T1000 (cell line): ENCODE data around the gene OAS2.
"Not testable (repeated sequence)": the region's sequence is repeated elsewhere in the genome, so short reads cannot be mapped to it uniquely, and the experiment has no call there.

Experiments used
- DNase-seq: peaks from one replicate; lab custom pipeline; 2025; ENCODE audit warnings: mixed read lengths; lab: John Stamatoyannopoulos, UW

The OAS2 gene

DNA sequence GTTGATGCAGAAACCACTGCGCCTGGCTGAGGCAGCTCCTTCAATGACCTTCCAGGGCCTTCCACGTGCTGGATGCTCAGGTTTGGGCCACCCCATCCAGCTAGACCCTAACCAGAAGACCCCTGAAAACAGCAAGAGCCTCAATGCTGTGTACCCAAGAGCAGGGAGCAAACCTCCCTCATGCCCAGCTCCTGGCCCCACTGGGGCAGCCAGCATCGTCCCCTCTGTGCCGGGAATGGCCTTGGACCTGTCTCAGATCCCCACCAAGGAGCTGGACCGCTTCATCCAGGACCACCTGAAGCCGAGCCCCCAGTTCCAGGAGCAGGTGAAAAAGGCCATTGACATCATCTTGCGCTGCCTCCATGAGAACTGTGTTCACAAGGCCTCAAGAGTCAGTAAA is 29.5 kb upstream of the OAS2 start:
- no peak for DNase-seq

DNA sequence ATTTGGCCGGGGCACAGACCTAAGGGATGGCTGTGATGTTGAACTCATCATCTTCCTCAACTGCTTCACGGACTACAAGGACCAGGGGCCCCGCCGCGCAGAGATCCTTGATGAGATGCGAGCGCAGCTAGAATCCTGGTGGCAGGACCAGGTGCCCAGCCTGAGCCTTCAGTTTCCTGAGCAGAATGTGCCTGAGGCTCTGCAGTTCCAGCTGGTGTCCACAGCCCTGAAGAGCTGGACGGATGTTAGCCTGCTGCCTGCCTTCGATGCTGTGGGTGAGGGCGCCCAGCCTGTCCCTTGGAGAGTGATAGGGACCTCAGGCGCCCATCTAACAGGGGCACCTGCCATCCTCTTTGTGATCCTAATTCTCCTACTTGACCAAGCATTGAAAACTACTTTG is 27.6 kb upstream of the OAS2 start:
- DNase-seq = no peak

DNA sequence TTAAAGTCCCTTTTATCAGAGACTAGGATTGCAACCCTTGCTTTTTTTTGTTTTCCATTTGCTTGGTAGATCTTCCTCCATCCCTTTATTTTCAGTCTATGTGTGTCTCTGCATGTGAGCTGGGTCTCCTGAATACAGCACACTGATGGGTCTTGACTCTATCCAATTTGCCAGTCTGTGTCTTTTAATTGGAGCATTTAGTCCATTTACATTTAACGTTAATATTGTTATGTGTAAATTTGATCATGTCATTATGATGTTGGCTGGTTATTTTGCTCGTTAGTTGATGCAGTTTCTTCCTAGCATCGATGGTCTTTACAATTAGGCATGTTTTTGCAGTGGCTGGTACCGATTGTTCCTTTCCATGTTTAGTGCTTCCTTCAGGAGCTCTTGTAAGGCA is 21.2 kb upstream of the OAS2 start:
- not testable (repeated sequence) for DNase-seq

DNA sequence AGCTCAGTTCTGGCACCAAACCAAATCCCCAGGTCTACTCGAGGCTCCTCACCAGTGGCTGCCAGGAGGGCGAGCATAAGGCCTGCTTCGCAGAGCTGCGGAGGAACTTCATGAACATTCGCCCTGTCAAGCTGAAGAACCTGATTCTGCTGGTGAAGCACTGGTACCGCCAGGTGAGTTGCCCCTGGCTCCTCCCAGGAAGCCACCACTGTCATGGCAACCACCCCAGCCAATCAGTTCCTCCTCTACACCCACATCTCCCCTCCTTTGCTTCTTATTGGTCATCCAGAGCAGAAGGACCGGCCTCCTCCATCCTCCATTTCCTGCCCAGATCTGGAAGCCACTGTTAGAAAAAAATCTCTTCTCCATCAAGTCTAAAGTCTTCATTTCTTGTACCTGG is 17.2 kb upstream of the OAS2 start:
- DNase-seq = no peak

DNA sequence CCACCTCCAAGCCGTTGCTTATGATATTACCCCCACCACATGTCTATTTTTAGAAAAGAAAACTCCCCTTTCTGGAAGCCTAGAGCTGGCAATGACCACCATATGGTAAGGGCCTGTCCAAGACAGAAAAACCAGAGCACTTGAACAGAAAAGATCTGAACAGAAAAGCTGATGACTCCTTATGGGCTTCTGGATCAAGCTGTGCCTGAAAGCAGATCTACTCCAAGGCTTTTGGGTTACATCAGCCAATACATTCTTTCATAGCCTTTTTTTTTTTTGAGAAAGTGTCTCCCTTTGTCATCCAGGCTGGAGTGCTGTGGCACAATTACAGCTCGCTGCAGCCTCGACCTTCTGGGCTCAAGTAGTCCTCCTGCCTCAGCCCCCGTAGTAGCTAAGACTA is 16.8 kb upstream of the OAS2 start:
- no peak for DNase-seq

DNA sequence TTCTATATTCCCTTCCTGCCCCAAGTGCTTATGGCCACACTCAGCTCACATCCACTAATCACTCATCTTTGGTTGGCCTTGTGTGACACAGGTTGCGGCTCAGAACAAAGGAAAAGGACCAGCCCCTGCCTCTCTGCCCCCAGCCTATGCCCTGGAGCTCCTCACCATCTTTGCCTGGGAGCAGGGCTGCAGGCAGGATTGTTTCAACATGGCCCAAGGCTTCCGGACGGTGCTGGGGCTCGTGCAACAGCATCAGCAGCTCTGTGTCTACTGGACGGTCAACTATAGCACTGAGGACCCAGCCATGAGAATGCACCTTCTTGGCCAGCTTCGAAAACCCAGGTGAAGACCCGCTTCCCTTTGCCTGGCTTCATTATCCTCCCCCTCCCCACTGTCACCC is 15.8 kb upstream of the OAS2 start:
- DNase-seq = no peak

DNA sequence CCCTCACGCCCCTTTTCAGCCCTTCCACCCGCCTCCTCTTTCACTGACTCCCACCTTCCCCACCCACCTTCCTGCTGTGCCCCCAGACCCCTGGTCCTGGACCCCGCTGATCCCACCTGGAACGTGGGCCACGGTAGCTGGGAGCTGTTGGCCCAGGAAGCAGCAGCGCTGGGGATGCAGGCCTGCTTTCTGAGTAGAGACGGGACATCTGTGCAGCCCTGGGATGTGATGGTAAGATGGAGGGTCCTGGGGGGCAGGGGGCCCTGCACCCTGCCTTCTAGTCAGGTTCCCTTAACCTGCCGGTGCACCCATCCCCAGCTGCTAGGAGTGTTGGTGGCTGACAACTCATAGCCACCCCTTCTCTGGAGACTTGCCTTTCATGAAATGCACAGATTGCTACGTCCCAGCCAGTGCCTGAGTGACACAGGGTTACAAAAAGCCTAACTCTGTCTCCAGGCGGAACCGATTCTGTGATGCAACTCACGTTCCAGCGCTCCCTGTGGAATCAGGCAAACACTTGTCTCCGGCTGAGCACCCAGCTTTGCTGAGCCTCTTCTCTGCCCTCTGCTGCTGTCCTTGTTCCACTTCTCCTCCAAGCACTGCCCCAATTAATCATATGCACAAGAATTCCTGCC is 15.0 kb upstream of the OAS2 start:
- no peak for DNase-seq

DNA sequence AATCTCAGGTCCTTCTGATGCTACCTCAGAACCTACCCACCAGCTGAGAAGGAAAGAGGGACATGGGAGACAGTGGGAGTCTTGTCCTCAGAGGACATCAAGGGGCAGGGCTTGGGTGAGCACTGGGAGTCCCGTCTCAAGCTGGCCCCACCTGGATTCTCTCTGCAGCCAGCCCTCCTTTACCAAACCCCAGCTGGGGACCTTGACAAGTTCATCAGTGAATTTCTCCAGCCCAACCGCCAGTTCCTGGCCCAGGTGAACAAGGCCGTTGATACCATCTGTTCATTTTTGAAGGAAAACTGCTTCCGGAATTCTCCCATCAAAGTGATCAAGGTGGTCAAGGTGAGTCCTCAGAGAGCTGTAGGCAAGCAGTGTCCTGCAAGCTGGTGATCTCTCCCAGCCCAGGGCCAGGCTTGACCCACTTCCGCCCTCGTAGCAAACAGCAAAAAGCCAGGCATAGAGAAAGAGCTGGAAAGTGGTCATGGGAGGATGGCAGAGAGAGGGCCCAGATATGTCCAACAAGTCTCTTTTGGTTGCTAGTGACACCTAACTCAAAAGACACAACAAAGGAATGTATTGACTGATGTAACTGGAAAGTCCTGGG is 14.2 kb upstream of the OAS2 start:
- DNase-seq = no peak

DNA sequence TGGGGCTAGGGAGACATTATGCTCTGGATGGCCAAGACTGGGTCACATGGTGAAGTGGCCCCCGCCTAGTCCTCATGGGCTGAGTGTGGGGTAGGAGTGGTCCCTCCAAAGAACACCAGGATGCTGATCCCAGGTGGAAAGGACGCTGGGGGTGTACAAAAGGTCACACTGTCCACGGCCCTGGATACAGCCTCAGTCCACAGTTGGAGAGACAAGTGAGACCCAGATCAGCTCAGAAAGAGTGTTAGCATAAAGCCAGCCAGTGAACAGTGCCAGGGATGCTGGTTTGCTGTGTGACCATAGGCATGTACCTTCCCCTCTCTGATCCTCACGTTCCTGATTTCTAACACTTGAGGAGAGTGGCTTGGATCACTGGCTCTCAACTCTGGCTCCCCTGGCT is 13.4 kb upstream of the OAS2 start:
- DNase-seq = no peak

DNA sequence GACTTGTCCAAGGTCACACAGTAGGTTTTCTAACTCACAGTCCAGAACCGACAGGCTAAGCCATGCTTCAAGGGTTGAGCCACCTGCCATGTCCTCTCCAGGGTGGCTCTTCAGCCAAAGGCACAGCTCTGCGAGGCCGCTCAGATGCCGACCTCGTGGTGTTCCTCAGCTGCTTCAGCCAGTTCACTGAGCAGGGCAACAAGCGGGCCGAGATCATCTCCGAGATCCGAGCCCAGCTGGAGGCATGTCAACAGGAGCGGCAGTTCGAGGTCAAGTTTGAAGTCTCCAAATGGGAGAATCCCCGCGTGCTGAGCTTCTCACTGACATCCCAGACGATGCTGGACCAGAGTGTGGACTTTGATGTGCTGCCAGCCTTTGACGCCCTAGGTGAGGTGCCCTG is 12.7 kb upstream of the OAS2 start:
- DNase-seq = no peak

DNA sequence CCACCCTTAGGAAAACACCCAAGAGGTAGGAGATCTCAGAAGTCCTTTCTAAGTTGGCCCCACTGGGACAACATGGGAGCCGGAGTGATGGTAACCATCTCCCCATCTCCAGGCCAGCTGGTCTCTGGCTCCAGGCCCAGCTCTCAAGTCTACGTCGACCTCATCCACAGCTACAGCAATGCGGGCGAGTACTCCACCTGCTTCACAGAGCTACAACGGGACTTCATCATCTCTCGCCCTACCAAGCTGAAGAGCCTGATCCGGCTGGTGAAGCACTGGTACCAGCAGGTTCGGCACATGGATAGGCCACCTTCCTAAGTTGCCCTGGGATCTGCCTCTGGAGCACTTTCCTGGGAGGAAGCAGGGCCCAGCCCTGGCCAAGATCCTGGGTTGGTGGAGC is 11.0 kb upstream of the OAS2 start:
- DNase-seq = no peak

DNA sequence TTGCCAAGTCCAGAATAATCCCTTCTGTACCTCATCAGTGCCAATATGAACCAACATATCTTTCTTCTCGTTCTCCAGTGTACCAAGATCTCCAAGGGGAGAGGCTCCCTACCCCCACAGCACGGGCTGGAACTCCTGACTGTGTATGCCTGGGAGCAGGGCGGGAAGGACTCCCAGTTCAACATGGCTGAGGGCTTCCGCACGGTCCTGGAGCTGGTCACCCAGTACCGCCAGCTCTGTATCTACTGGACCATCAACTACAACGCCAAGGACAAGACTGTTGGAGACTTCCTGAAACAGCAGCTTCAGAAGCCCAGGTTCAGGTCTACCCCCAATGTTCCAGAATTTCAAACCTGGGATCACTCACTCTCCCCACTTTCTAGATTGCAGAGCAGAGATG is 10.5 kb upstream of the OAS2 start:
- no peak for DNase-seq

DNA sequence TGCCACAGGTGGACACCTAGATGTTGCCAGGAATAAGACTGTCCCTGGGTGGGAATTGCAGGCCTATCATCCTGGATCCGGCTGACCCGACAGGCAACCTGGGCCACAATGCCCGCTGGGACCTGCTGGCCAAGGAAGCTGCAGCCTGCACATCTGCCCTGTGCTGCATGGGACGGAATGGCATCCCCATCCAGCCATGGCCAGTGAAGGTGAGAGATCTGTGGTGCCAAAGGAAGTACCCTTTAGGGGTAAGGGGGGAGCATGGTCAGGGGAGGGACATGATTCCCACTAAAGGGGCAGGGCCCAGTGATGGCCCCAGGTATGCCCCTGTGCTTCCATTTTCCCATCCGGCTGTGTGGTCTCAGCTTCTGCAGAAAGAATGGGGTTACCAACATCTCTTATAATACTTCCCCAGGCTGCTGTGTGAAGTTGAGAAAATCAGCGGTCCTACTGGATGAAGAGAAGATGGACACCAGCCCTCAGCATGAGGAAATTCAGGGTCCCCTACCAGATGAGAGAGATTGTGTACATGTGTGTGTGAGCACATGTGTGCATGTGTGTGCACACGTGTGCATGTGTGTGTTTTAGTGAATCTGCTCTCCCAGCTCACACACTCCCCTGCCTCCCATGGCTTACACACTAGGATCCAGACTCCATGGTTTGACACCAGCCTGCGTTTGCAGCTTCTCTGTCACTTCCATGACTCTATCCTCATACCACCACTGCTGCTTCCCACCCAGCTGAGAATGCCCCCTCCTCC is 8.6 kb upstream of the OAS2 start:
- no peak for DNase-seq

DNA sequence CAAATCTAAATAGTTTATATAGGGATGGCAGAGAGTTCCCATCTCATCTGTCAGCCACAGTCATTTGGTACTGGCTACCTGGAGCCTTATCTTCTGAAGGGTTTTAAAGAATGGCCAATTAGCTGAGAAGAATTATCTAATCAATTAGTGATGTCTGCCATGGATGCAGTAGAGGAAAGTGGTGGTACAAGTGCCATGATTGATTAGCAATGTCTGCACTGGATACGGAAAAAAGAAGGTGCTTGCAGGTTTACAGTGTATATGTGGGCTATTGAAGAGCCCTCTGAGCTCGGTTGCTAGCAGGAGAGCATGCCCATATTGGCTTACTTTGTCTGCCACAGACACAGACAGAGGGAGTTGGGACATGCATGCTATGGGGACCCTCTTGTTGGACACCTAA is 7.9 kb upstream of the OAS2 start:
- DNase-seq = no peak

DNA sequence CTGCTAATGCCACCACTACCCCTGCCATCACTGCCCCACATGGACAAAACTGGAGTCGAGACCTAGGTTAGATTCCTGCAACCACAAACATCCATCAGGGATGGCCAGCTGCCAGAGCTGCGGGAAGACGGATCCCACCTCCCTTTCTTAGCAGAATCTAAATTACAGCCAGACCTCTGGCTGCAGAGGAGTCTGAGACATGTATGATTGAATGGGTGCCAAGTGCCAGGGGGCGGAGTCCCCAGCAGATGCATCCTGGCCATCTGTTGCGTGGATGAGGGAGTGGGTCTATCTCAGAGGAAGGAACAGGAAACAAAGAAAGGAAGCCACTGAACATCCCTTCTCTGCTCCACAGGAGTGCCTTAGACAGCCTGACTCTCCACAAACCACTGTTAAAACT is 7.1 kb upstream of the OAS2 start:
- DNase-seq = no peak

DNA sequence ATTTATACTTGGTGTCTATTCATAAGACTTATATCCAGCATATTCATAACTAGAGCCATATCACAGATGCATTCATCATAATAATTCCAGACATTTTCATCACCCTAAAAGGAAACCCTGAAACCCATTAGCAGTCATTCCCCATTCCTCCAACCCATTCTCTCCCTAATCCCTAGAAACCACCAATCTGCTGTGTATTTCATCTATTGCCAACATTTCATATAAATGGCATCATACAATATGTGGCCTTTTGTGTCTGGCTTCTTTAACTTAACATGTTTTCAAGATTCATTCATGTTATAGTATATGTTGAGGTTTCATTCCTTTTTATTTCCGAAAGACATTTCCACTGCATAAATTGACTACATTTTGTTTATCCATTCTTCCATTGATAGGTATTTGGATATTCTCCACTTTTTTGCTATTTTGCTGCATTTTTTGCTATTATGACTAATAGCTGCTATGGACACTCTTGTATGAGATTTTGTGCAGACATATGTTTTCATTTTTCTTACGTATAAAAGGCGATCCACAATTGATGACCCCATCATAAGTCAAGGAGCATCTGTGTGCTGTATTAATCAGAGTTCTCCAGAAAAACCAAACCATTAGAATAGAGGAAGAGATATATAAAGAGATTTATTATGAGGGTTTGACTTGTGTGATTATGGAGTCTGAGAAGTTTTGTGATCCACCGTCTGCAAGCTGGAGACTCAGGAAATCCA is 5.1 kb upstream of the OAS2 start:
- no peak for DNase-seq

DNA sequence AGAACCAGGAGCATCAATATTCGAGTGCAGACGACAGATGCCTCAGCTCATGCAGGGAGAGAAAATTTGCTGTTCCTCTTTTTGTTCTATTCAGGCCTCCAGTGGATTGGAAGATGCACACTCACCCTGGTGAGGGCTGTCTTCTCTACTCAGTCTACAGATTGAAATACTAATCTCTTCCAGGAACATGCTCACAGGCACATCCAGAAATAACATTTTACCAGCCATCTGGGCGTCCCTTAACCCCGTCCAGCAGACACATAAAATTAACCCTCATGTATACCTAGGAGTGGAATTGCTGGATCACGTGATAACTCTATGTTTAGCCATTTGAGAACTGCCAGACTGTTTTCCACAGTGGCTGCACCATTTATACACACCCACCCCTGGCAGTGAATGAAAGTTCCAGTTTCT is 4.5 kb upstream of the OAS2 start:
- no peak for DNase-seq

DNA sequence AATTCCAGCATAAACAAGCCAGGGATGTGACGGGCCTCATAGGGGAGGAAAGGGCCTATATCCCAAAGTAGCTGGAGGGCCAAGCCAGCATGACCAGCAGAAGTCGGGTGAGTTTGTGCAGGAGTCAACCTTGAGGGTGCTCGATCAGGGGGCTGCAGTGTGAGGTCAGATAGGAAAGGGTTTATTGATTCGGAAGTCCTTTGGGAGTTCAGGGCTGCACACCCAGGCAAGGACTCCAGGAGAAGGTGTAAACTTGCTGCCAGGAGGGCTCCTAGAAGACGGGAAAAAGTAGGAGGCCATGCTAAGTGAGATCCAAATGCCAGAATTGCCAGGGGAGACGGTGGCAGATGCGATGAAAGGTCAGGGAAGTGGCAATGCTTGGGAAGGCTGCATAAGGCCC is 3.4 kb upstream of the OAS2 start:
- DNase-seq = no peak

DNA sequence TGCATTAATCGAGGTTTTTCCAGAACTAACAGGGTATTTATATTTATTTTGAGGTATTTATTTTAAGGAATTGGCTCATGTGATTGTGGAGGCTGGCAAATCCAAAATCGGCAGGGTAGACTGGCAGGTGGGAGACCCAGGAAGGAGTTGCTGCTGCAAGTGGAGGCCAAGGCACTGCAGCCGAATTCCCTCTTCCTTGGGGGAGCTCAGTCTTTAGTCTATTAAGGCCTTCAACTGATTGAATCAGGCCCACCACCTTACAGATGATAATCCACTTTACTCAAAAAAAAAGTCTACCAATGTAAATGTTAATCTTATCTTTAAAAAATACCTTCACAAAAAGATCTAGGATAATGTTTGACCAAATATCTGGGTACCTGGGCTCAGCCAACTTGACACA is 1.2 kb upstream of the OAS2 start:
- no peak for DNase-seq

DNA sequence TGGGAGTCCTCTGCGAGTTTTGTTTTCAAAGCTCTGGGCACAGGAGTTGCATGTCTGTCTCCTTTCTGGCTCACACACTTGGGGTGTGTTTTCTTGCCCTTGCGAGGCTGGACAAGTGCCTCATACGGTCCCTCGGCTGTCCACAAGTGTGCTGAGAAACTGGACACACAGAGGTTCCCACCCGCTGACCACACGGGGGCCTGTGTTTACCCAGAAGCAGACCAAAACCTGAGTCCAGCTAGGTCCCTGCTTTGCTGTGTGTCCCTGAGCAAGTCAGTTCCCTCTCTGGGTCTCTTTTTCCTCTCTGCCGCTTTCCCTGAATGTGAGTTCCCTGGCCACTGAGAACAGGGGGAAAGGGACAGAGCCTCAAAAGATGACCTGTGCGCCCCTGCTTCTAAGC is 678 bp upstream of the OAS2 start:
- DNase-seq = no peak

DNA sequence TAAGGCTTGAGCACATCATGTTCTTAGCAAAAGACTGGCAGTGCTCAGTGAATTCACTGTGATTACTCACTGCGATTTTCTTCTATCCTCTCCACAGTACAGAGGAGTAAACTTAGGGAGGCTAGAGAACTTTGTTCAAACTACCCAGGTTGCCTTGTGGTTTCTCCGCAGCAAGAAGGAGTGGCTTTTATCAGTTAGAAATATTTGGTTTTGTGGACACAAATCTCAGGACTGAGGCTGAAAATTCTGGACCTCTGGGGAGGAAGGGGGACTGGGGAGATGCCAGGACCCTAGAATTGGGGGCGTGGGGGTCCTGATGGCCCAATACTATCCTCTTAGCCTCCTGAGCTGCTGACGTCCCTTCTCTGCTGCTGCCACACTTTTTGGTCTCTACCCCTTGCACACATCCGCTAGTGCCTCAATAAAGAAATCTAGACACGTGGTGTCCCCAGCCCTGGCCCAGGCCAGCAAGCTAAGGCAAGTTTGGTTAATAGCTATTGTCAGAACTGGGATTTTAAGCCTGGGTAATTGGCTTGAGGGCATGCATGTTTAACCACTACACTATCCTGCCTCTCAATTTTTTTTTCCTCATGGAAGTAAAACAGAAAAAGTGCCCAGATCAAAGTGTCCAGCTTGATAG is 842 bp downstream of the OAS2 start:
- no peak for DNase-seq

DNA sequence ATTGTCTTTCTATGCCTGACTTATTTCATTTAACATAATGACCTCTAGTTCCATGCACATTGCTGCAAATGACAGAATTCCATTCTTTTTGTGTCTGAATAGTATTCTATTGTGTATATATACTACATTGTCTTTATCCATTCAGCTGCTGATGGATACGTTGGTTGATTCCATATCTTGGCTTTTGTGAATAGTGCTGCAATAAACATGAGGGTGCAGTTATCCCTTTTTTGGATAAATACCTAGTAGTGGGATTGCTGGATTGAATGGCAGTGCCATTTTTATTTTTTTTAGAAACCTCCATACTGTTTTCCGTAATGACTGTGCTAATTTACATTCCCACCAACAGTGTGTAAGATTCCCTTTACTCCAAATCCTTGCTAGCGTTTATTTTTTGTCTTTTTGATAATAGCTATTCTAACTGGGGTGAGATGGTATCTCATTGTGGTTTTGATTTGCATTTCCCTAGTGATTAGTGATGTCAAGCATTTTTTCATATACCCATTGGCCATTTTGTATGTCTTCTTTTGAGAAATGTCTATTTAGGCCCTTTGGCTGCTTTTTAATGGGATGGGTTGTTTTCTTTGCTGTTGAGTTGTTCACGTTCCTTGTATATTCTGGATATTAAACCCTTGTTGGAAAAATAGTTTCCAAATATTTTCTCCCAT is 2.3 kb downstream of the OAS2 start:
- DNase-seq = no peak
